DMS79 treated with DMSO at 0.1 percent for 48 hours (cell line): ENCODE results near the gene MTMR3.
"Not testable (repeated sequence)": the region's sequence is repeated elsewhere in the genome, so short reads cannot be mapped to it uniquely, and the experiment has no call there.

ENCODE experiments used
- DNase-seq: peaks from one replicate; lab custom pipeline; 2025; lab: John Stamatoyannopoulos, UW

Gene MTMR3

DNA sequence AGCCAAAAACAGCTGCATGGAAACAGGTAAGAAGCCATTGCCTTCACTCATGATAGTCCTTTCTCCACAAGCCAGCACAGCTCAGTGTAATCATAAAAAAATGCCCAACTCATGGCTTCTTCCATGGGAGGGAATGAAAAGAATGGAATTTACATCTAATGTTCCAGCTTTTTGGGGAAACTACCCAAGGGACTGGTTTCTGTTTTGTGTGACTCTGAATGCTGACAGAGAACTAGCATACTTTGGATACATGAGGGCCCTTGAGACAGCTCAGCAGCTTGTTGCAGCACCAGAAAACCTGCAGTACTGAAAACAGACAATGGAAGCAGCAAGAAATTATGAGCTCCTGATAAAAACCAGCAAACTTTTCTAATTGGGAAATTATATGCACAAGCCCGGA is 173.0 kb downstream of the MTMR3 start:
- DNase-seq, result no peak

DNA sequence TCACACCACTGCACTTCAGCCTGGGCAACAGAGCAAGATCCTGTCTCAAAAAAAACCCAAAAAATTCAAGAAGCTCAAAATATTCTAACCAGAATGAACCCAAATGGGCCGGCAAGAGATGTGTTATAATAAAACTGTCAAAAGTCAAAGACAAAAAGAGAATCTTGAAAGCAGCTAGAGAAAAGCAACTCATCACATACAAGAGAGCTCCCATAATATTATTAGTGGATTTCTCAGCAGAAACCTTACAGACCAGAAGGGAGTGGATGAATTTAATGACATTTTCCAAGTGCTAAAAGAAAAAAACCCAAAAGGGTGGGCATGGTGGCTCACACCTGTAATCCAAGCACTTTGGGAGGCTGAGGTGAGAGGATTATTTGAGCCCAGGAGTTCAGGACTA is 174.4 kb downstream of the MTMR3 start:
- no peak for DNase-seq

DNA sequence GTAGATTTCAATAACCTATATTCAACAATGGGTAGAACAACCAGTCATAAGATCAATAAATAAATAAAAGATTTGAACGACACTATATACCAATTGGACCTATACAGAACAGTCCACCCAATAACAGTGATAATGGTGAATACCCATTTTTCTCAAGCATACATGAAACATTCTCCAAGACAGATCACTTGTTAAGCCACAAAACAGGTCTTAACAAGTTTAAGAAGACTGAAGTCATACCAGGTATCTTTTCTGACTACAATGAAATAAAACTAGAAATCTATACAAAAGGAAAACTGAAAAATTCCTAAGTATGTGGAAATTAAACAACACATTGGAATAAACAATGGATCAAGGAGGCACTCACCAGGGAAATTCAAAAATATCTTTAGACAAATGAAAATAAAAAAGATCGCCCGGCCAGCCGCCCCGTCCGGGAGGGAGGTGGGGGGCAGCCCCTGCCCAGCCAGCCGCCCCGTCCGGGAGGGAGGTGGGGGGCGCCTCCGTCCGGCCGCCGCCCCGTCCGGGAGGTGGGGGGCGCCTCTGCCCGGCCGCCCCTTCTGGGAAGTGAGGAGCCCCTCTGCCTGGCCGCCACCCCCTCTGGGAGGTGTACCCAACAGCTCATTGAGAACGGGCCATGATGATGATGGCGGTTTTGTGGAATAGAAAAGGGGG is 176.5 kb downstream of the MTMR3 start:
- DNase-seq, result not testable (repeated sequence)

DNA sequence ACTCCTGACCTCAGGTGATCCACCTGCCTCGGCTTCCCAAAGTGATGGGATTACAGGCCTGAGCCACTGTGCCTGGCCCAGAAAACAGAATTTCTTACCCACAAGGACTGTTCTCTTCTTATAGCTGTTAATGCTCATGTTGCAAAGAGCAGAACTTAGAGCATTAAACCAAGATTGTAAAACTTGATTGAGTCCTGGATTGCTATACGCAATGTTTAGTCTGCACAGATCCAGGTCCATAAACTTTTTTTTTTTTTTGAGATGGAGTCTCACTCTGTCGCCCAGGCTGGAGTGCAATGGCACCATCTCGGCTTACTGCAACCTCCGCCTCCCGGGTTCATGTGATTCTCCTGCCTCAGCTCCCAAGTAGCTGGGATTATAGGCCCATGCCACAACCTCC is 178.1 kb downstream of the MTMR3 start:
- DNase-seq, result not testable (repeated sequence)

DNA sequence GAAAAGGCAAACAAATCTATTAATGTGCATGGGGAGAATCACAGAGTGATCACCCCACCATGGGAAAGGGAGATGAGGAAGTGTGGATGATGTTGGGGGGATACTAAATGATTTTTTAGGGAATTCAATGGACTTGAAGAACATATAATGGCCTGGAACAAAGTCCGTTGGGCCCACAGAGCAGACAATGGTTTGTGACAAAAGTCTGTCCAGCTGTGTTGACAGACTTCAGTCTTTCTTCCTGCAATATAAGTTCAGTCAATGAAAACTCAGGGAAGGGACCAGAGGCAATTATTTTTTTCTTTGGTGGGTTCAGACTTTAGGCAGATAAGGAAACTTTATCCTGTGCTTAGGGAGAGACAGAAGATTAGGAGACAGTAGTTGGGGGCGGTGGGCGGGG is 179.3 kb downstream of the MTMR3 start:
- DNase-seq, result no peak

DNA sequence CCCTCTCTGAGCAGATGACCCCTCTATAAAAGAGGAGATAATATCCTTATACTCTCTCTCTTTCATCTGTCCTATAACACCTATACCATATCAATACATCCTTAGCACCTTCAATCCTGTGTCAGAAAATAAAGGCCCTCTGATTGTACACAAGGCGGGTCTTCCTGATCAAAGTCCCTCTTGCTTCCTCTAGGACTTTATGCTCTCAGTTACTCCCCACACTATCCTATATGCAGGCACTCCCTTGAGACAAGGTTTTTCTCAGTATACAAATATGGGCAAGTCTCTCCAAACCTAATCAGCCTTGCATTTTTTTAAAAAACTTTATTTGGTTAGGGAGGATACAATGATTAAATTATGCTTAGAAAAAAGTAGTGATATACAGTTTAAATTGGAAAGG is 180.0 kb downstream of the MTMR3 start:
- DNase-seq, result no peak

DNA sequence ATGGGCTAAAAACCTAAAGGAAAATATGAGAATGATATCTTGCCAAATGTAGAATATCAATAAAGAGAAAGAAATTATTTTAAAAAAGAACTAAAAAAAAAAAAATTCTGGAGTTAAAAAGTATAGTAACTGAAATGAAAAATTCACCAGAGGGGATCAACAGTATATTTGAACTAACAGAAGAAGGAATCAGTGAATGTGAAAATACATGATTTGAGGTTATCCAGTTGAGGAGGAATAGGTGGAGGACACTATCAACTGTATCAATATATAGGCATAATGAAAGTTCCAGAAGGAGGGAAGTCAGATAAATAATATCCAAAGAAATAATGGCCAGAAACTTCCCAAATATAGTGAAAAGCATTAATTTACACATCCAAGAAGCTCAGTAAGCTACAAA is 181.2 kb downstream of the MTMR3 start:
- no peak for DNase-seq

DNA sequence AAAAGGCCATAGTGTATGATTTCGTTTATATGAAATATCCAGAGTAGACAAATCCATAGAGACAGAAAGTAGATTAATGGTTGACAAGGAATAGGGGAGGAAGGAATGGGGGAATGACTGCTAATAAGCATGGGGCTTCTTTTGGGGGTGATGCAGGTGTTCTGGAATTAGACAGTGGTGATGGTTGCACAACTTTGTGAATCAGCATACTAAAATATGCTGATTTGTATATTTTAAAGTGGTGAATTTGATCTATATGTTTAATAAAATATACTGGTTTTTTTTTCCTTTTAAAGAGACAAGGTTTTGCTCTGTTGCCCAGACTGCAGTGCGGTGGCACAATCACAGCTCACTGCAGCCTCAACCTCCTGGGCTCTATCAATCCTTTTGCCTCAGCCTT is 190.8 kb downstream of the MTMR3 start:
- no peak for DNase-seq

DNA sequence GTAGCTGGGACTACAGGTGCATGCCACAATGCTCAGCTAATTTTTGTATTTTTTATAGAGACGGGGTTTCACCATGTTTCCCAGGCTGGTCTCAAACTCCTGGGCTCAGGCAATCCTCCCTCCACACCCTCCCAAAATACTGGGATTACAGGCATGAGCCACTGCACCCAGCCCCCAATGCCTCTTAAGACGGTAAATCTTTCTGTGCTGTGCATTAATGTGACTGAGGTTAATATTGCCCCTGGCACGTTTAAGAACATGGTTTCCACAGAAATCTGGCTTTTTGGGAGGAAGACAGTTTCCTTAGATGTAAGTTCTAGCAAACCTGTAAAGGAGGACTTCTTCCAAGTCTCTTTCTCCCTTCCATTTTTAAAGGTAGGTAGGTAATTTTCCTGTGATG is 191.2 kb downstream of the MTMR3 start:
- no peak for DNase-seq

DNA sequence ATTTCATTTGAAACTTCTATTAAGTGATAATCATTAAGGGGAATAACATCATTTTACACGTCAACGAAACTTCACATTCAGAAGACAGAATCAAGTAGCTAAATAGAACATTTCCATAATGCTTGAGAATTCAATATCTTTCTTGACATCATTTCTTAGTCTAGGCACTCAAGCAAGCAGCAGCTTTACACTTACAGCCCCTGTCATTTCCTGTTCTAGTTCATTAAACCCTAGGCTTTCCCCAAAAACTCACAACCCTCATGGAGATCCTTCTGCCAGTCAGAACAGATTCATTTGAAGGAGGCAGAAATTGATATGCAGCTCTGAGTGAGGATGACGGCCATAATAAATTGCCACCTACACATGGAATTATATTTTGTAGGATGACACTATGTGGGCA is 192.0 kb downstream of the MTMR3 start:
- no peak for DNase-seq

DNA sequence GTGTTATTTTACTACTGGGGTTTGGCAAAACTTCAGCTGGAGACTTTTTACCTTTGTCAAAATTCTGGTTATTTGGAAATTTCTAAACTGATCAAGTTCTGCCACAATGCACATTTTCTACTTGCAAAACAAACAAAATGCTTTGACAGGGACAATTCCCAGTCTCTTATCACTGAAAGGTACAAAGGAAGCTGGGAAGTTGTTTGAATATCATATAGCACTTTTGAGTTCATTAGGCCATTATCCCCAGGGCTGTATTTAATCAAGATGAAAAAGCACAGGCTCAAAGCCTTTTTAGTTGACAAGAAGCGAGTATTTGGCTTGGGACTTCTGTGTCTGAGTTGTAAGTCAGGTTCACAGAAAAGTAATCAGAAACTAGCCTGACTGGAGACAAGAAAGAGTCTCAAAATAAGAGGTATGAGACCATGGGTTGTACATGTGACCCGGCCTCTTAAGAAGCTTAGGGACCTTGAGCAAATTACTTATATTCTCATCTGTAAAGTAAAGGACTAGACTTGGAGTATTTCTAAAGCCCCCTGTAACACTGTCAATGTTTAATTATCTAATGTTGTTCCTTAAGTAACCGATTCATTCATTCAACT is 194.4 kb downstream of the MTMR3 start:
- no peak for DNase-seq

DNA sequence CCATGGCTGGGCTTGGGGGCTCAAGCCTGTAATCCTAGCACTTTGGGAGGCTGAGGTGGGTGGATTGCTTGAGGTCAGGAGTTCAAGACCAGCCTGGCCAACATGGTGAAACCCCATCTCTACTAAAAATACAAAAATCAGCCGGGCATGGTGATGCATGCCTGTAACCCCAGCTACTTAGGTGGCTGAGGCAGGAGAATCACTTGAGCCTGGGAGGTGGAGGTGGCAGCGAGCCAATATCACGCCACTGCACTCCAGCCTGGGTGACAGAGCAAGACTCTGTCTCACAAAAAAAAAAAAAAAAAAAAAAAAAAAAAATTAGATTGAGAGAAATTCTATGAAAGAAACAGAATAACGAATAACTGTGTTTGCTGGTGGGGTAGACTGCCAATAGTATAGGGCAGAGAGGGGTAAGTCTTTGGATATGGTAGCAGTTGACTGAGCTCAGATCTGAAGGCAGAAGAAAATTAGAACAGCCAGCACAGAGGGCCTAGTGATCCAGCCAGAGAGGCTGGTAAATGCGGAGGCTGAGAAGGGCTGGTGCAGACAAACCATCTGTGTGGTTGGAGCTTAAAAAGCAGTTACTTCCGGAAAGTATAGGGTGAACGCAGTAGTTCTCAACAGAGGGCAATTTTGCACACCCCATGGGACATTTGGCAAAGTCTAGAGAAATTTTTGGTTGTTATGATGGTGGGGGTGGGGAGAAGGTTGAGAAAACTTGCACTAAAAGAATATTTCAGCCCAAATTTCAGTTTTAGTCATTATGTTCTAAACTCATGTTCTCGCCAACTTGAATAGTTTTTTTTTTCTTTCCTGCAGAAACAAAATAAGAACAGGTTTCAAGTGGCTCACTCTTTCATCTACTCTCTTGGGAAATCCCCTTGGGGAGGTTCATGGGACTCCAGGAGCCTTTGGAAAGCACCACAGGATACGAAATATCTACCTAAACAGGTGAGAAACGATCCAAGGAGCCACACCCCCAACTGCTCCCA is 195.6 kb downstream of the MTMR3 start:
- peak; percentile 46 for DNase-seq

DNA sequence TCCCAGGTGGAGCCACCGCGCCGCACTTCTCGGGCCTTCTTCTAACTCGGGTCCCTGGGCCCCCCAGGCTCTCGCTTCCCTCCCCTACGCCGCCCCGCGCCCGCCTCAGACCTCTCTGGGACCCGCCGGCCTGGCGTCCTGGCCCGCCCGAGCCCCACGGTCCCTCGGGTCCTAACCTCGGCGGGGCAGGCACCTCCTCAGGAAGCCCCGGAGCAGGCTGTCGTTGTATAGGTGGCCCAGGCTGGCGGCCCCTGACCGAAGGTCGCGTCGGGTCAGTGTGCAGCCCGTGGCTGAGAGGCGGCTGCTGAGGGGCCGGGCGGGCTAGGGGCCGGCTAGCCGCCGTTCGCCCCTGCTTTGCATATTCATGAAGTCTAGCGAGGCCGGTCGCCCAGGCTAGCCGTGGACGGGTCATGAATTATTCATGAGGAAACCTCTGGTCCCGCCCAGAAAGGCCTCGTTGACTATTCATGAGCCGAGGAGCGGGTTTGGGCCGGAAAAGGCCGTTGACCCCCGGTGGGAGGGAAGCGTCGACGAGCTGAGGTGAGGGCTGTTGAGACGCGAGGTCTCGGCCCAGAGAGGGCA is 197.1 kb downstream of the MTMR3 start, which contains the start of gene HORMAD2:
Gene HORMAD2, plus strand, starts transcription at position 513 of the 582 bp plus-strand sequence. CDS start 13,489 bp downstream, outside the sequence.
- no peak for DNase-seq
